K562 (cell line): Measurements from ENCODE around the gene MROH8.

Experiments used
- CTCF ChIP-seq, 3 experiments: IDR thresholded peaks in 2 of 3; conservative IDR thresholded peaks in 1 of 3; 2 replicates each; pipeline ENCODE4 v1.5.1; 2011 to 2012; ENCODE audit warnings: low read length in 3 of 3, mild to moderate bottlenecking in 3 of 3, control low read depth in 2 of 3, improper control_type of control experiment in 1 of 3, inconsistent platforms in 1 of 3, low read depth in 1 of 3, mixed read lengths in 1 of 3, moderate library complexity in 1 of 3; ENCODE audit not compliant: insufficient read depth in 2 of 3
- SMC3 ChIP-seq: conservative IDR thresholded peaks from 2 replicates; pipeline ENCODE4 v1.6.1; 2011; ENCODE audit warnings: low read depth, low read length, improper control_type of control experiment; ENCODE audit not compliant: insufficient read depth

DNA sequence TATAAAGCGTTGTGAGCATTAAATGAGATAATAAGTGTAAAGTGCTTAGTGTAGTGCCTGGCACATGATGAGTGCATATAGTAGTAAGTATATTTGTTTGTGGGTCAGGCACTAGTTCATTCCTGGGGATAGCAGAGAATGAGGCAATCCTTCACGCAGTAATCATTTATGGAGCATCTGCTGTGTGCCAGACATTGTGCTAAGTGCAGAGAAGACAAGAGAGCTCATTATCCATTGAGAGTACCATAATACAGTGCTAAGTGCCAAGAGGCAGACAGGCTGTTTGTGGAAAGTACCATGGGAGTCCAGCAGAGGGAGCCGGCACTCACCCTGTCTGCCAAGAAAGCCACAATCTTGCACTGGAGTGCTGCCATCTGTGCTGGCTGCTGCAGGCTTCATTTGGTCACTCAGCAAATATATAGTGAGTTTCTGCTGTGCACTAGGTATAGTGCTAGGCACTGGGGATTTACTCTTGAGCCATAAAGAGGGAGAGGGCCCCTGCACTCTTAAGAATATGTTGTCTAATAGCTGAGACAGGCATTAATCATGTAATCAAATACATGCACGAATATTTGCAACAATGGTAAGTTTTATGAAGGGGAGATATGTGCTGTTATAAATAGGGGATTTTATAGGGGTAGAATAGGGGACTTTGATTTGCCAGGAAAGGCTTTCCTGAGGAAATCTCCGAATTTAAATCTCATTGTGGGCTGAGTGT, 12.9 kb upstream of the MROH8 start:
- TF ChIP-seq SMC3 (peak; percentile 62), CTCF (IDR thresholded peaks at IDR 0.05 in 2 of 3, conservative IDR thresholded peaks at IDR 0.05 in 1 of 3; ENCODE audit: insufficient read depth in 2 of 3, low read depth in 1 of 3, low read length in 3 of 3) (peak; percentile 86 to 93 (median 88))
